GM21737 (cell line): ENCODE measurements around the gene TBC1D7.
A peak's percentile ranks its signal among the peaks of the same experiment; 100 is the strongest.

Experiments
- ATAC-seq: cut with Tn5 transposase; IDR thresholded peaks from one replicate; pipeline ENCODE4 v1.9.1; 2021; ENCODE audit warnings: mild to moderate bottlenecking, moderate library complexity; ENCODE audit not compliant: unreplicated experiment

The TBC1D7 gene

DNA sequence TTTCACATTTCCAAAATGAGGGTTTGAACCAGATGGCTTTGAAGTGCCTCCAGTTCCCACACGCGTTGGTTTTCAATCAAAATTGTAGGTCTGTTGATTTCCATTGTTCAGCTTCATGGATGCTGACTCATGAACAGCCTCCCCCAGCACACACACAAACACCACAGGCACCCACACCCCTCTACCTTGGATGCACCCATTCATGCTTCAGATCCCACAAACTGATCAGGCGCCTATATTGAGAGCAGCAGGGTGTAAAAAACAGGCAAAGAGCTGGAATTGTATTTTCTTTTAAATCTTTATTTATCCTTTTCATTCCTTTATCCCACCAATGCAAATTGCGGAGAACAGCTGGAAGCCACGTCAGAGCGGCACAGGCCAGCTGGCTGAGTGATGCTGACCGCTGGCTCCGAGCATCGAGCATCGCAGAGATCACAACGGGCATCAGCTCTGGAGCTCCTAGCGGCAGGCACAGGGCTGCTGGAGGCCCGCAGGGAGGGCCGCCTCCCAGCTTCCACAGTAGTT, 29.3 kb upstream of the TBC1D7 start:
- ATAC-seq: no peak

DNA sequence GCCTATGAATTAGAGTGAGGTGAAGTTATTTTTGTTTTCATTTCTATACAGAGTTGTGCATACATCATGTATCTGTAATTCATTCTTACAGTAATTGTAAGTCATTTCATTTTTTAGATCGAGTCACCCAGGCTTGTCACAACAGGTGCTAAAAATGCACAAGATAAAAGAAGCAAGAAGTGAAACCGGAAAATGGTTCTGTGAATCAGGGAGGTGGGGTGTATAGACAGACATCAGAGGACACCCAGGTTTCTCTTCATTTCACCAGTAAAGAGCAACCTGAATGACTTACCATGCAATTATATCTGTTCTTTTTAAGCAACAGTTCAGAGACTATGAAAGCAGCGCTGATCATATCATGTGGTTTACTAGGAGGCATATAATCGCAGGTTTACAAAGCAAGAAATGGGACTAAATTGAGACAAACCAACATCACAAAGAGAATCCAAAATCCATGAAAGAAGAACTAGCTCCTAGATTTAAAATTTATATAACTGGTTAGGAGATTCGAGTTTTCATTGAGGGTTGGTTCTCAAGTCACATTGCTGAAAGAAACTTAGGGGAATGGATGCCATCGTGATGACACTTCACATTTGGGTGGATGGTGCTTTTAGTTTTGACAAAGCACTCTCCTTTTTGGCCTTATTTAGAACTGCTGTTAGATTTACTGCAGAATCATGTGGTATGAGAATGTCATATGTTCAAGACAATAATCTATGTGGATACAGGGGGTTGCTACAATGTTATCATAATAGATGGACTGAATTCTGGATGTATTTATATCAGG, 27.9 kb upstream of the TBC1D7 start:
- peak; percentile 84 for ATAC-seq

DNA sequence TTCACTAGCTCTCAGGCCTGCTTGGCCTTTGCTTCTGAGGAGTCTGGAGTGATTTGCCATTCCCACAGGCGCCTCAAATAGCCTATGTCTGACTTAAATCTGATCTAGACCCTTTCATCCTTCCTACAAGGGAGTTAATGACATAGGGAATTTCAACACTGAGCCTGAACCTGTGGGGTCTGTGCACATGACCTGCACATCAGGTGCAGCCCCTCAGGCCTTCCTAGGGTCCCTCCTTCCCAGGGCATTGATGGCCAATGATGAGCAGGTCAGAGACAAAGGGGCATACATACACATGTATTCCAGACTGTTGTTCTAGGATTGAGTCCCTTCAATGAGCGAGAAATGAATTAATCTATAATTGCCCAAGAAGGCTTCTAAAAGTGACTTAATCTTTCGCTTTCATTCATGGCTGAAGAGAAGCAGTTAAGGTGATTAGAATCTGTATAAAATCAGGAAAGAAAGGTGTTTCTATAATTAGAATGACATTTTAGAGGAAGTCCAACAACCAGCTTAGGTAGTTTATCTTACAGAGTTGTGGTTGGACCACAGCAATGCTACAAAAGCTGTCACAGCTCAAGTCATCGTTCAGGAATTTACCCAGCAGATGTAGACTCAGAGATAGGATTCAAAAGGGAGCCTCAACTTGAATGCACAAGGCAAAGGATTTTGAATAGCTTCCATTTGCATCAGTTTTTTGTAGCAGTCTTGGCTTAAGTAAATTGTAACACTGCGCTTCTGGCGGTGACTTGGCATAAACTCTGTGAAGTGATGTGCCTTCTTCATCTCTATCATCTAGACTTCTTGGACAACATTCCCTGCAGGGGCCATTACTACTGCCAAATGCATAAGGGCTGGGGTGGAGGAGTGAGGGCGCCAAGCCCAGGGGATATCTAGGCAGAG, 27.0 kb upstream of the TBC1D7 start:
- peak; percentile 33 for ATAC-seq

- ATAC-seq: no peak
Measured at GRCh38 chr6:13354331-13355042, 26.1 kb upstream of the TBC1D7 start.

- ATAC-seq: no peak
Measured at GRCh38 chr6:13352165-13352564, 23.8 kb upstream of the TBC1D7 start.

- ATAC-seq: no peak
Measured at GRCh38 chr6:13351271-13351670, 22.9 kb upstream of the TBC1D7 start.

GRCh38 chr6:13349811-13350506, 21.6 kb upstream of the TBC1D7 start:
- ATAC-seq: no peak

DNA sequence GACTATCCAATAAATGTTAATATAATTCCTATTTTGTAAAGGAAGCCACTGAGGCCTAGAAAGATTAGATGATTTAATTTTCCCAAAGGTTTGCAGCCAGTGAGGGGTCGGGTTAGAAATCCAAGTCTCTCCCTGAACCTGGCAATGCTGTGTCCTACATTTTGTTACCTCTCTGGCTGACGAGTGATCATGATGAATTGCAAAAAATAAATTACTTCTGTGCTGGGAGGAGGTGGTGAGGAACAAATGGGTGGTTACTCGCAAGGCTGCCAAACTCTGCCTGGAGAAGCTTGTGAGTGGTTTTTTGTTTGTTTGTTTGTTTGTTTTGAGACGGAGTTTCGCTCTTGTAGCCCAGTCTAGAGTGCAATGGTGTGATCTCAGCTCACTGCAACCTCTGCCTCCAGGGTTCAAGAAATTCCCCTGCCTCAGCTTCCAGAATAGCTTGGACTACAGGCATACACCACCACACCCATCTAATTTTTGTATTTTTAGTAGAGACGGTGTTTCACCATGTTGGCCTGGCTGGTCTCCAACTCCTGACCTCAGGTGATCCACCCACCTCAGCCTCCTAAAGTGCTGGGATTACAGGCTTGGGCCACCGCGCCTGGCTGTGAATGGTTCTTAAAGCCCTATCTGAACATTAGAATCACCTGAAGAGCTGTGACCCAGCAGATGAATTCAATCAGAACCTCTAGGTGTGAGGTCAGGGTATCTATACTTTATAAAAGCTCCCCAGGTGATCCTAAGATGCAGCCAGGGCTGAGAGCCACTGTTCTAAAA, 20.2 kb upstream of the TBC1D7 start:
- no peak for ATAC-seq

- no peak for ATAC-seq
Measured at GRCh38 chr6:13346245-13346644, 17.9 kb upstream of the TBC1D7 start.

- ATAC-seq: no peak
Measured at GRCh38 chr6:13342414-13343019, 14.2 kb upstream of the TBC1D7 start.

GRCh38 chr6:13339863-13340630, 11.7 kb upstream of the TBC1D7 start:
- ATAC-seq: no peak

- ATAC-seq: no peak
Measured at GRCh38 chr6:13338038-13338437, 9.7 kb upstream of the TBC1D7 start.

- no peak for ATAC-seq
Measured at GRCh38 chr6:13336553-13336952, 8.2 kb upstream of the TBC1D7 start.

DNA sequence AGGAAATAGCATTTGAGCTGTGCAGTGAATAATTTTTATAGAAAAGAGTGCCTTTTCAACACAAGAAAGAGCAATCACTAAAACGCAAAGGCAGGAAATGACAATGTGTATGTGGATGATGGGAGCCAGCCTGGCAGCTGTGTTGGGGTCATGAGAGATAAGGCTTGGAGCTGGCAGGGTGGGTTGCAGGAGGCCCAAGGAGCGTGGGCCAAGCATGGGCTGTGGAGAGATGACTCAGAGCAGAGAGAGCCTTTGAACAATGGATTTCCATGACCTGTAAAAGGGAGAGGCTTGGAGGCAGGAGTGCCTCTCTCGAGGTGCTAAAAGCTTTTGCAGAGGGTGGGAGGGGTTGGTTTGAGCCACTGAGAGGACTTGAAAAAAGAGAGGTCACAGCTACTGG, 6.6 kb upstream of the TBC1D7 start:
- ATAC-seq: no peak

DNA sequence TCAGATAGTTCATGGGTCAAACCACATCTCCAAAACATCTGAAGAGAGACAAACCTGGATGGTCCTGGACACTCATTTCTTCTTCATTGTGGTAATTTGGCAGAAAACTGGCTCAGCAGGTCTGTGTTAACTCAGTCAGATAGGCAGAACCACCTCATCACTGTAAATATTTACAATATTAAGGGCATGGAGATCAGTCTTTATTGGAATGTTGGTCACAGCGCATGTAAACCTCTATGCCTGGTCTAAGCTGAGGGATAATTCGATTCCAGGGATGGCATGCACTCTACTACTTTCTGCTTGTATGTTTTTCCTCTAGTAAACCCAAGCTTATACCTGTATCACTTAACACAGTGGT, 4.0 kb upstream of the TBC1D7 start:
- ATAC-seq: no peak

DNA sequence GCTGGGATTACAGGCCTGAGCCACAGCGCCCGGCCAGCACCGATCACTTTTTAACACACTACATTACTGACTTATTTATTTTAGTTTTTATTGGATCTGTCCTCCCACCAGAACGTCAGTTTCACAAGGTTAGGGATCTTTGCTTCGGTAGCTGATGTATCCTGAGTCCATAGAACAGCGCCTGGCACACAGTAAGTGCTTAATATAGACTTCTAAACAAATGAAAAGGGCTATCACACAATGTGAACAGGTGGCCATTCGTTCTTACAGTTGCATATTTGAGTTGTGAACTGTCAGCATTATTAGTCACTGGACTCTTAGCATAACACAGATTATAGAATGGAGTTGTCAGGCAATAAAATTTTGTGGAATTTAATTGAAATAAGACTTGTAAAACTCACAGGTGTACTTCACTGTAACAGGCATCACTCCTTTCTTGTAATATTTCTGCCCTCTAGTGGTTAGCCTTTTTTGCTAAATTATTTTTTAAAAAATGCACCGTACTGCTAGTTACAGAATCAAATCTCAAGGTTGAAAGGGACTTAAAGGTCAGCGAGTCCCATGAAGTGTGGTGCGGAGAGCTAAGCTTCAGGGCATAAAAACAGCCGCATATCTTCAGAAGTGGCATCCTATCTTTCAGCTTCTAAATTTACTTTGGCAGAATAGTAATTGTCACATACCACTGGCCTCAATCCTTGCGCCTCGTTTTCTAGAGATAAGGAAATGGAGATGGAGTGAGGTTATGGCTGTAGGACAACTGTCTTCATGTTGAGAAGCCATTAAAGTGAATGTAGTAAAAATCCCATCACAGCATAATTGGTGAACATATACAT, 3.4 kb upstream of the TBC1D7 start:
- ATAC-seq: no peak

DNA sequence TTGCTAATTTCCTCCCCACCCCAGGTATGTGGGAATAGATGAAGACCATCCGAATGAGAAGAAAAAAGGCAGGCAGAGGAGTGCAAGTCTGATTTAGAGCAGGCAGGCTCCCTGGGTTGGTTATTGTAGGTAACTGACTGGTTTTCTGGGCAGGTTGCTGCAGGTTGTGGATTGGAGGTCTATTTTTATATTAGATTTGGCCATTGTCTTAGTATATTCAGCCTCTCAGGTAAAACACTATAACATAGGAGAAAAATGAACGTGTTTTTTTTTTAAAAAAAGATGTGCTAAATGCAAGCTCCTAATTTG, 492 bp upstream of the TBC1D7 start:
- peak; percentile 4 for ATAC-seq

DNA sequence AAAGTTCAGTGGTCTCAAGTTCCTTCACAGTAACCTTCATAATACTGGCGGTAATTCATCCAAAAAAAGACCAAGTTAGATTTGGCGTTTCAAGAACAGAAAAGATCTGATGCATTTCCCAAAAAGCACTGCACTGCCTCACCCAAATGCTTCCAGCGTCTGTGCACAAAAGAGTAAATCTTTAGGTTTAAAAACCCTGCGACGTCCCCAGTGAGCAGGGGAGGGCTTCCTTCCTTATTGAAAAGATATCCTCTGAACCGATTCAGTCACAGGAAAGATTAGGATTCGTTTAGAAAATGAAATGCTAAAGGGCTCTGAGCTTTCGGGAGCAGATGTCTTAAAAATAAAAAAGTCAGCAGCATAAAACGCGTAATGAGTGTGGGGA, 654 bp downstream of the TBC1D7 start:
- ATAC-seq: no peak
